Upper lobe of left lung (tissue), 4 donors: ENCODE measurements around the gene FEZF2.

Source experiments
- CTCF ChIP-seq, 6 experiments: fragments of 450-650 bp in 4 of 6; fragments of 200-600 bp in 2 of 6; sonication (generic) in 2 of 6; IDR thresholded peaks; one replicate each; pipeline ENCODE4 v1.5.1; 2016 to 2019; ENCODE audit warnings: antibody characterized with exemption in 6 of 6
- EP300 ChIP-seq, 4 donors: sonication (generic); formaldehyde crosslinking; IDR thresholded peaks; one replicate each; pipeline ENCODE4 v1.5.1; 2017; ENCODE audit warnings: antibody characterized with exemption in 4 of 4, control low read depth in 2 of 4
- POLR2A ChIP-seq, 4 donors: fragments of 450-650 bp; IDR thresholded peaks; one replicate each; pipeline ENCODE4 v1.5.1; 2016 to 2017; ENCODE audit warnings: antibody characterized with exemption in 4 of 4, mild to moderate bottlenecking in 2 of 4
- POLR2AphosphoS5 ChIP-seq, 2 donors: sonication (generic); formaldehyde crosslinking; IDR thresholded peaks; one replicate each; pipeline ENCODE4 v1.5.1; 2017; ENCODE audit warnings: antibody characterized with exemption in 2 of 2

- TF ChIP-seq CTCF (IDR thresholded peaks at IDR 0.05) (no peak), POLR2A (IDR thresholded peaks at IDR 0.05) (no peak), EP300 (IDR thresholded peaks at IDR 0.05) (no peak), POLR2AphosphoS5 (IDR thresholded peaks at IDR 0.05) (no peak)
Observed at GRCh38 chr3:62361824-62362223, 11.5 kb downstream of the FEZF2 start.
